Coronary artery (tissue), 2 donors: ENCODE results near the gene MYOM1.

Experiments
- DNase-seq: peaks from one replicate; pipeline ENCODE4 v3.0.0-alpha.2; 2017; ENCODE audit warnings: low spot score
- H3K27ac ChIP-seq, 2 donors: fragments of 200-600 bp; sonication (generic); one replicate each; pipeline ENCODE4 v1.5.1; 2016 to 2019
- H3K4me3 ChIP-seq: fragments of 200-600 bp; sonication (generic); 2 replicates; pipeline ENCODE4 v1.5.1; 2016; ENCODE audit warnings: mild to moderate bottlenecking, moderate library complexity
- CTCF ChIP-seq: fragments of 200-600 bp; sonication (generic); IDR thresholded peaks from one replicate; pipeline ENCODE4 v1.5.1; 2019; ENCODE audit warnings: antibody characterized with exemption

Gene MYOM1

GRCh38 chr18:3219241-3219630, 532 bp downstream of the MYOM1 start:
- H3K27ac ChIP-seq = peak overlapping the region; percentile 82 to 88
- no peak for TF ChIP-seq CTCF
- H3K4me3 ChIP-seq = peak overlapping the region; percentile 69
- DNase-seq = no peak

- TF ChIP-seq CTCF = no peak
- H3K4me3 ChIP-seq = peak overlapping the region; percentile 69
- no peak for DNase-seq
- H3K27ac ChIP-seq = peak overlapping the region; percentile 82 to 88
These were observed 949 bp downstream of the MYOM1 start for GRCh38 chr18:3218819-3219218.

- DNase-seq = no peak
- Histone ChIP-seq H3K4me3 (peak overlapping the region; percentile 69), H3K27ac (peak overlapping the region; percentile 71 to 82)
- TF ChIP-seq CTCF = no peak
These were observed 1.7 kb downstream of the MYOM1 start for GRCh38 chr18:3217948-3218647.

- H3K27ac ChIP-seq = peak overlapping the region in 1 of 2 donors; percentile 6
- H3K4me3 ChIP-seq = no peak overlapping the region
- no peak for DNase-seq
- no peak for TF ChIP-seq CTCF
These were observed 2.8 kb downstream of the MYOM1 start for GRCh38 chr18:3216987-3217386.

GRCh38 chr18:3214855-3215637, 4.7 kb downstream of the MYOM1 start:
- no peak overlapping the region for H3K27ac ChIP-seq
- DNase-seq = no peak
- H3K4me3 ChIP-seq = no peak overlapping the region
- TF ChIP-seq CTCF = no peak

GRCh38 chr18:3213300-3214059, 6.3 kb downstream of the MYOM1 start:
- peak overlapping the region in 1 of 2 donors; percentile 36 for H3K27ac ChIP-seq
- DNase-seq = no peak
- no peak for TF ChIP-seq CTCF
- H3K4me3 ChIP-seq = no peak overlapping the region
